ENCODE results near the gene HOXB5. TPM values are rescaled to one million over a fixed set of nuclear protein-coding genes. Genes with fewer than 3 reads are reported as not detected.

Gene HOXB5
- total RNA-seq, 1 donor from 2014 or later, result 31.1 TPM

DNA sequence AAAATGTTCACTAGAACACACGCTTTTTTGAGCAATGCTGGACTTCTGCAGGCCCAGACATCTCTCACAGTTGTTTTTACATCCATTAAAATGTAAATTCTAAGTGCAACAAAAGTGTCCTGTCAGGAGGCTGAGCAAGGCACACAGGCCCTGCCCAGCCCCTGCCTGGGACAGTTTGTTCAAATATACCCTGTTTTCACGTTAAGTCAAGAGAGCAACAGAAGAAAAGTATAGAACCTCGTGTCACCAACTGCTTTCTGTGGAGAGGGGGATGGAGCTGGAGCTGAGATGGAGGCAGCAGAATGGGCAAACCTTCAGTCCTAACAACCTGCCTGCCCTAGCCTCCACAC, 44.3 kb downstream of the HOXB5 start:
- no peak for DNase-seq (ENCODE audit: low spot score in 2 of 2, unreplicated experiment in 2 of 2)
- H3K36me3 Mint-ChIP-seq, result peaks cover 15% of the 10 kb centered on the region
- no peaks in the 10 kb centered on the region for H3K27me3 Mint-ChIP-seq (ENCODE audit: low read depth)
- H3K27ac Mint-ChIP-seq, result peak overlapping the region; percentile 99
- TF ChIP-seq, protein P1, sequence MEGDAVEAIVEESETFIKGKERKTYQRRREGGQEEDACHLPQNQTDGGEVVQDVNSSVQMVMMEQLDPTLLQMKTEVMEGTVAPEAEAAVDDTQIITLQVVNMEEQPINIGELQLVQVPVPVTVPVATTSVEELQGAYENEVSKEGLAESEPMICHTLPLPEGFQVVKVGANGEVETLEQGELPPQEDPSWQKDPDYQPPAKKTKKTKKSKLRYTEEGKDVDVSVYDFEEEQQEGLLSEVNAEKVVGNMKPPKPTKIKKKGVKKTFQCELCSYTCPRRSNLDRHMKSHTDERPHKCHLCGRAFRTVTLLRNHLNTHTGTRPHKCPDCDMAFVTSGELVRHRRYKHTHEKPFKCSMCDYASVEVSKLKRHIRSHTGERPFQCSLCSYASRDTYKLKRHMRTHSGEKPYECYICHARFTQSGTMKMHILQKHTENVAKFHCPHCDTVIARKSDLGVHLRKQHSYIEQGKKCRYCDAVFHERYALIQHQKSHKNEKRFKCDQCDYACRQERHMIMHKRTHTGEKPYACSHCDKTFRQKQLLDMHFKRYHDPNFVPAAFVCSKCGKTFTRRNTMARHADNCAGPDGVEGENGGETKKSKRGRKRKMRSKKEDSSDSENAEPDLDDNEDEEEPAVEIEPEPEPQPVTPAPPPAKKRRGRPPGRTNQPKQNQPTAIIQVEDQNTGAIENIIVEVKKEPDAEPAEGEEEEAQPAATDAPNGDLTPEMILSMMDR (IDR thresholded peaks at IDR 0.05; ENCODE audit: unreplicated experiment), result no peak
- peaks cover 86% of the 10 kb centered on the region for H3K4me1 Mint-ChIP-seq
- H3K9me3 Mint-ChIP-seq, result no peaks in the 10 kb centered on the region
- peak overlapping the region; percentile 44 for H3K4me3 Mint-ChIP-seq

DNA sequence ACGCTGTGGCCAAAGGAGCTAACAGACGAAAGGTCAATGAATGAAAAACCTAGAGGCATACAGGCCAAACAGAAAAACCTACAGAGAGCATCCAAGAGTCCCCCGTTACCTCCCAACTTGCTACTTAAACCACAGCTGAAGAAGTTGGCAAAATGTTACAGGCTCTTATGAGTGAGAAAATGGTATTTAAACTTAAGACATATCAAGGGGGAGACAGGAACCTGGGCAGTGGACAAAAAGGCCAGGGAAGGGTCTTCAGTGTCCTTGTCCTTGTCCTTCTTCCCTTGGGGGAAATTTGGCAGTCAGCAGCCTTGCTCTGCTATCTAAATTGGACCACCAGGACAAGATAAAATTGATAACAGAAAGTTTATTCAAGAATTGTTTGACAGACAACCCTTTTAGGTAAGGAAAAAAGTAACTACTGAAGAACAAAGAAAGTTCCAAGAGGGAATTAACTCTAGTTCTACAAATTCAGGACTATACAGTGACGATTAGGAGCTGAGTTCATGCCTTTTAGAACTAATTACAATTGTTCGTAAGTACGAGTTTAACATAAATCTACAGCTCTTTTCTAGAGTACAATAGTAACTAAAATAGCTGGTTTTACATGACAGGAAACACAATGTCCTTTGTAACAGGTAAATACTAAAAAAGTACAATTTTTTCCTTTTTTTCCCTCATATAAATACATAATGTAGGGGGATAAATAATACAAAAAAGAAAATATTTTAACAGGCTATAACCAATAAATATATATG, 44.9 kb downstream of the HOXB5 start:
- H3K4me3 Mint-ChIP-seq, result peak overlapping the region; percentile 48
- no peaks in the 10 kb centered on the region for H3K27me3 Mint-ChIP-seq (ENCODE audit: low read depth)
- no peaks in the 10 kb centered on the region for H3K9me3 Mint-ChIP-seq
- H3K36me3 Mint-ChIP-seq, result peaks cover 15% of the 10 kb centered on the region
- DNase-seq (ENCODE audit: low spot score in 2 of 2, unreplicated experiment in 2 of 2), result no peak
- peaks cover 80% of the 10 kb centered on the region for H3K4me1 Mint-ChIP-seq
- TF ChIP-seq, protein P1 (IDR thresholded peaks at IDR 0.05; ENCODE audit: unreplicated experiment), result no peak
- peak overlapping the region; percentile 99 for H3K27ac Mint-ChIP-seq

DNA sequence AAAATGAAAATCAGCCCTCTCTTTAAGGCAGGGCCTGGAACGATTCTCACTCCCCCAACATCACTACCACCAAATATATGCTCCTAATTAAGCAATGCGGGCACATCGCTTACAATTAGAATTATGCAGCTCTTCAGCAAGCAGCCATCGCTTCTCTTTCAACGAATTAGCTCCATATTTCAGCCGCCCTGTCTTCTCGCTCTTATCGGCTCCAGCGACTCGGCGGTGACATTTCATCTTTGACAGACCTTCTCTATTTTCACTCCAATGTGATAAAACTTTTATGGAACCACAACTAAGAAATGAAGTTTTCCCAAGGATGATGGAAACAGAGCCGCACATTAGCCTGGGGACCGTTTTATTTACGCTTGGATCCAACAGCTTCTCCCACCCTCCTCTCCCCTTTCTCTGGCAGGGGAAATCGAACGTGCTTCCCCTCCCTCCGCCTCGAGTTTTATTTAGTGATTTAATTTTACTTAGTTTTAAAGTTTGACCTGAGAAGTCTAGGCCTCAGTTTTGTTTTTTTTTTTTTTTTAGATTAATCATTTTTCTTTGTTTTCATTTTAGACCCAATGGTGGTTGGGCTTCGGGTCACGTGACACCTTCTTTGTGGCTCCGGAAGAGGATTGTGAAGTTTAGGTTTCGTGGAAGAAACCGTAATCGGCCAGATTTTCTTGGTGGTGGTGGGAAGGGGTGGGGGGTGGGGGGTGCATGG, 45.6 kb downstream of the HOXB5 start:
- Mint-ChIP-seq H3K36me3 (peaks cover 16% of the 10 kb centered on the region), H3K9me3 (no peaks in the 10 kb centered on the region), H3K4me1 (peaks cover 73% of the 10 kb centered on the region), H3K4me3 (peak overlapping the region; percentile 26), H3K27me3 (ENCODE audit: low read depth) (no peaks in the 10 kb centered on the region), H3K27ac (peak overlapping the region; percentile 99)
- TF ChIP-seq, protein P1 (IDR thresholded peaks at IDR 0.05; ENCODE audit: unreplicated experiment), result no peak
- no peak for DNase-seq (ENCODE audit: low spot score in 2 of 2, unreplicated experiment in 2 of 2)

DNA sequence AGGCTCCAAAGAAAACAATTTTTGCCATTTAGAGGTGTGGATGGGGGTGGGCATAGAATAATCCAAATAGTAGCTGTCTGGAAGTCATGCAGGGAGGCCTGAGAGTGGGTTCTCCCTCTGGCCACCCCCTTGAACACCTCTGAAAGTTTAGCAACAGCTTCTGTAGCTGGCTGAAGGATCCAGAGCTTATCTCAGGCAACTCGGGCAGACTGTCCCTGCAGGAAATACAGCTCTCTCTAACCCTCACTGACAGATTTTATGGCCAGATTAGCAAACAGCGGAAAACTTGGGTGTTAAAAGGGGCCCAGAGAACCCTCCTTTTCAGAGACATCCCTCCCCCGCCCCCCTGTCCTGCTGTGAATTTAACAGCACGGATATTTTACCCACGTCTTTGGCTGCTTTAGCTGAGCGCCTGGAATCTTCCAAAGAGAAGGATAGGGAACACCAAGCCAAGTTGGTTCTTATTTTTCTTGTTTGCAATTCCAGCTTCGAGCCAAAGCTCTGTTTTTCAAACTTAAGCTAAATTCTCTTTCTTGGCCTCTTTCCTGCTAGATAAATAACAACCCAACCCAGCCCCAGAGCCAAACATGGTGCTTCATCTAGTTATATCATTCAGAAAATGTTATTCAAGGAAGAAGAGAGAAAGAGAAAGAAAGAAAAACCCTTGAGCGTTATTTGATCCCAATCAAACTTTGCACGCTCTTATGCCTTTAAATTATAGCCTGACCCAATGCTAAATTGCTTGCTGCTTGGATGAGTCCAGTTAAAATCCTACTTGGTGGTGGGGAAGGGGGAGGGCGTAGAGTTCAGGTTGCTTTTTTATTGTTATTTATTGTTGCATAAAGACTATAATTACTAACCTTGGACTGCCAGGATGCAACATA, 46.4 kb downstream of the HOXB5 start:
- Mint-ChIP-seq H3K27ac (peak overlapping the region; percentile 99), H3K36me3 (peaks cover 19% of the 10 kb centered on the region), H3K4me3 (peak overlapping the region; percentile 42), H3K27me3 (ENCODE audit: low read depth) (no peaks in the 10 kb centered on the region), H3K4me1 (peaks cover 71% of the 10 kb centered on the region), H3K9me3 (no peaks in the 10 kb centered on the region)
- TF ChIP-seq, protein P1 (IDR thresholded peaks at IDR 0.05; ENCODE audit: unreplicated experiment), result no peak
- no peak for DNase-seq (ENCODE audit: low spot score in 2 of 2, unreplicated experiment in 2 of 2)

DNA sequence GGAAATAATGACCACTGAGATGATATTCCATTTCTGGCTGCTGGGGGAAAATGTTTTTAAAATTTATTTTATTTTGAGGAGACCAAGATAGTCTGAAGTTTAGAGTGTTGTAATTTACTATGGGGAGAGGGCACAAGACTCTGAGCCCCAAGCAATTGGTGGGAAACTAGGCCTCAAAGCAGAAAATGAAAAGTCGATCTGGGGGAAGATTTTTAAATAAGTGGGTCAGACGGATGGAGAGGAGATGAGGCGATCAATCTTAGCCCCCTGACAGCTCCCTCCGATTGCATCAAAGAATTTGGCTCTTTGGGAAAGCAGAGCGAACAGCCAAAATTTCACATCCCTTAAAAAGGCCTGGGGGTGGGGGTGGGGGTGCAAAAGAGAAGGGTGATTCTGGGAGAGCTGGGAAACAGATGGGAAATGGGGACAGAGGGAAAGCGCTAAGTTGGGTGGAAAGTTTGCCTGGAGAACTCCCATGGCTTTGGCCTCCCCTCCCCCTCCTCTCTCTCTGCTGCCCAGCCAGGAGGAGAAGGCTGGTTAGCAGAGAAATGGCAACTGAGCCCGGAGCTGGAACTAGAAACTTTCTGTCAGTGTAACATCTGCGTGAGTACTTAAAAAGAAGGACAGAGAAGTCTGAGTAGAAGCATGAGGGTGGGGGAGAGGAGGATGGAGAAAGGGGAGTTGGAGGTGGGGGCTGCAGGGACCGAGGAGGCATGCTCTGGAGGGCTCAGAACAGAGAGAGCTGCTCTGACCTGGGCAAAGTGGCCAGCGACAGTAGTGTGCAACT, 47.2 kb downstream of the HOXB5 start:
- TF ChIP-seq, protein P1 (IDR thresholded peaks at IDR 0.05; ENCODE audit: unreplicated experiment), result no peak
- Mint-ChIP-seq H3K4me1 (peaks cover 70% of the 10 kb centered on the region), H3K4me3 (peak overlapping the region; percentile 42), H3K36me3 (peaks cover 24% of the 10 kb centered on the region), H3K9me3 (no peaks in the 10 kb centered on the region), H3K27me3 (ENCODE audit: low read depth) (no peaks in the 10 kb centered on the region), H3K27ac (peak overlapping the region; percentile 99)
- no peak for DNase-seq (ENCODE audit: low spot score in 2 of 2, unreplicated experiment in 2 of 2)

Data from mesothelial cell of epicardium (in vitro differentiated cells).